HG03520 (cell line): ENCODE results near the gene SLC2A2.
"Not testable (repeated sequence)": the region's sequence is repeated elsewhere in the genome, so short reads cannot be mapped to it uniquely, and the experiment has no call there.

Experiments
- ATAC-seq: cut with Tn5 transposase; IDR thresholded peaks from one replicate; pipeline ENCODE4 v1.9.1; 2021; ENCODE audit warnings: mild to moderate bottlenecking, moderate library complexity; ENCODE audit not compliant: unreplicated experiment

The SLC2A2 gene

GRCh38 chr3:170989100-170989648 lies 37.3 kb downstream of the SLC2A2 start:
- no peak for ATAC-seq

GRCh38 chr3:170988378-170988777 lies 38.1 kb downstream of the SLC2A2 start:
- ATAC-seq: no peak

- no peak for ATAC-seq
Observed at GRCh38 chr3:170985304-170985703, 41.2 kb downstream of the SLC2A2 start.

GRCh38 chr3:170982733-170983132 lies 43.8 kb downstream of the SLC2A2 start:
- peak; percentile 98 for ATAC-seq

- no peak for ATAC-seq
Observed at GRCh38 chr3:170980399-170980798, 46.1 kb downstream of the SLC2A2 start.

- no peak for ATAC-seq
Observed at GRCh38 chr3:170977949-170978745, 48.4 kb downstream of the SLC2A2 start.

- no peak for ATAC-seq
Observed at GRCh38 chr3:170976190-170976519, 50.4 kb downstream of the SLC2A2 start.

- no peak for ATAC-seq
Observed at GRCh38 chr3:170975283-170976189, 51.0 kb downstream of the SLC2A2 start.

- no peak for ATAC-seq
Observed at GRCh38 chr3:170974872-170975271, 51.6 kb downstream of the SLC2A2 start.

- ATAC-seq: not testable (repeated sequence)
Observed at GRCh38 chr3:170972917-170973316, 53.6 kb downstream of the SLC2A2 start.

- ATAC-seq: no peak
Observed at GRCh38 chr3:170967126-170967525, 59.4 kb downstream of the SLC2A2 start.

- ATAC-seq: no peak
Observed at GRCh38 chr3:170966495-170966894, 60.0 kb downstream of the SLC2A2 start.

GRCh38 chr3:170962411-170962810 lies 64.1 kb downstream of the SLC2A2 start:
- ATAC-seq: no peak

GRCh38 chr3:170961616-170962400 lies 64.7 kb downstream of the SLC2A2 start:
- no peak for ATAC-seq

GRCh38 chr3:170959457-170959856 lies 67.1 kb downstream of the SLC2A2 start:
- ATAC-seq: no peak

- ATAC-seq: no peak
Observed at GRCh38 chr3:170956647-170957046, 69.9 kb downstream of the SLC2A2 start.

GRCh38 chr3:170953736-170954135 lies 72.8 kb downstream of the SLC2A2 start:
- no peak for ATAC-seq

GRCh38 chr3:170953229-170953628 lies 73.3 kb downstream of the SLC2A2 start:
- ATAC-seq: no peak

GRCh38 chr3:170949211-170949610 lies 77.3 kb downstream of the SLC2A2 start:
- no peak for ATAC-seq

GRCh38 chr3:170947018-170947769 lies 79.3 kb downstream of the SLC2A2 start:
- no peak for ATAC-seq
